GM12878 (cell line): ENCODE data around the gene LRRIQ1. TPM values are rescaled to one million over a fixed set of nuclear protein-coding genes. Genes with fewer than 3 reads are reported as not detected.

Source experiments
- ATAC-seq: fragments of 200-7000 bp; cut with Tn5 transposase; 3 replicates; pipeline ENCODE4 v1.9.1; 2020; ENCODE audit warnings: mild to moderate bottlenecking, moderate library complexity
- BruUV-seq: library from RNA; stranded (reverse); fragments of 400-500 nt; replicated peaks from 2 replicates; lab custom pipeline; 2021; lab: Mats Ljungman, UMichigan
- CTCF ChIA-PET: fragments of 300-600 bp; sonication (Branson Sonifier 250); formaldehyde crosslinking; extraction: SDS; loops from one replicate; lab custom pipeline; 2021; ENCODE audit warnings: inconsistent platforms; lab: Yijun Ruan, JAX
- POLR2A ChIA-PET: fragments of 350-600 bp; formaldehyde crosslinking; extraction: SDS; loops from one replicate; lab custom pipeline; 2021; ENCODE audit warnings: inconsistent platforms; lab: Charles Lee
- RAD21 ChIA-PET: fragments of 300-600 bp; sonication (Branson Sonifier 250); formaldehyde crosslinking; loops from one replicate; lab custom pipeline; 2023; ENCODE audit warnings: antibody characterized with exemption; ENCODE audit not compliant: unreplicated experiment; lab: Charles Lee
- SMC1A ChIA-PET: fragments of 300-600 bp; sonication (Branson Sonifier 250); formaldehyde crosslinking; loops from one replicate; lab custom pipeline; 2023; ENCODE audit not compliant: unreplicated experiment, uncharacterized antibody; lab: Charles Lee
- DNase-seq: peaks from one replicate; pipeline ENCODE4 v3.0.0-alpha.2; 2011; ENCODE audit warnings: low read depth, low spot score
- FAIRE-seq: peaks from 3 replicates; lab custom pipeline; 2011; peaks lifted over from hg19 to GRCh38; lab: Jason Lieb, UNC
- H2AFZ ChIP-seq: 2 replicates; pipeline ENCODE4 v1.6.0; 2011; ENCODE audit warnings: low read depth, low read length, control low read depth; ENCODE audit not compliant: control insufficient read depth
- H3K27ac ChIP-seq: 2 replicates; pipeline ENCODE4 v1.5.1; 2011; ENCODE audit warnings: control low read depth; ENCODE audit not compliant: control insufficient read depth, insufficient read depth
- H3K27me3 ChIP-seq, 2 experiments: replicated peaks in 1 of 2; 2 replicates each; pipeline versions ENCODE4 v1.6.0 to v1.6.1; 2011; ENCODE audit warnings: low read length in 1 of 2; ENCODE audit not compliant: control insufficient read depth in 2 of 2, insufficient read depth in 2 of 2
- H3K36me3 ChIP-seq, 2 experiments: 2 replicates each; pipeline ENCODE4 v1.5.1; 2011; ENCODE audit warnings: low read length in 1 of 2; ENCODE audit not compliant: control insufficient read depth in 2 of 2, insufficient read depth in 2 of 2
- H3K4me1 ChIP-seq: 2 replicates; pipeline ENCODE4 v1.6.1; 2011; ENCODE audit warnings: mild to moderate bottlenecking, low read length, moderate library complexity, mixed read lengths; ENCODE audit not compliant: control insufficient read depth, insufficient read depth
- H3K4me2 ChIP-seq: 2 replicates; pipeline ENCODE4 v1.6.0; 2011; ENCODE audit warnings: control low read depth; ENCODE audit not compliant: control insufficient read depth, insufficient read depth
- H3K4me3 ChIP-seq: fragments of 200-600 bp; sonication (generic); 2 replicates; pipeline ENCODE4 v1.5.1; 2016
- H3K79me2 ChIP-seq: 2 replicates; pipeline ENCODE4 v1.6.0; 2011; ENCODE audit warnings: low read length; ENCODE audit not compliant: control insufficient read depth, insufficient read depth
- H3K9ac ChIP-seq: 2 replicates; pipeline ENCODE4 v1.8.0; 2011; ENCODE audit warnings: low read length, control low read depth, mixed read lengths; ENCODE audit not compliant: control insufficient read depth, insufficient read depth
- H3K9me3 ChIP-seq: replicated peaks from 3 replicates; pipeline ENCODE4 v1.5.1; 2011; ENCODE audit warnings: mild to moderate bottlenecking, low read length; ENCODE audit not compliant: control insufficient read depth, insufficient read depth
- H4K20me1 ChIP-seq: 2 replicates; pipeline ENCODE4 v1.6.0; 2011; ENCODE audit not compliant: control insufficient read depth, insufficient read depth
- BRCA1 ChIP-seq: IDR thresholded peaks from 2 replicates; pipeline ENCODE4 v1.6.1; 2011; ENCODE audit warnings: low read depth, low read length, improper control_type of control experiment
- LARP7 ChIP-seq: fragments of 450-650 bp; IDR thresholded peaks from 2 replicates; pipeline ENCODE4 v1.6.1; 2017; ENCODE audit warnings: mild to moderate bottlenecking
- MEF2B ChIP-seq: fragments of 450-650 bp; IDR thresholded peaks from 2 replicates; pipeline ENCODE4 v1.6.1; 2018; ENCODE audit warnings: mild to moderate bottlenecking, moderate library complexity; ENCODE audit not compliant: partially characterized antibody, poor library complexity, severe bottlenecking
- NBN ChIP-seq: fragments of 450-650 bp; IDR thresholded peaks from 2 replicates; pipeline ENCODE4 v1.6.1; 2016
- RUNX3 ChIP-seq: IDR thresholded peaks from 2 replicates; pipeline ENCODE4 v1.6.1; 2012; ENCODE audit warnings: low read length, inconsistent platforms
- SMAD5 ChIP-seq: IDR thresholded peaks from 2 replicates; pipeline ENCODE4 v1.6.1; 2016; ENCODE audit warnings: antibody characterized with exemption, low read depth
- SREBF1 ChIP-seq: IDR thresholded peaks from 2 replicates; pipeline ENCODE4 v1.6.1; 2012; ENCODE audit warnings: mild to moderate bottlenecking, low read length
- TAF1 ChIP-seq: IDR thresholded peaks from 2 replicates; pipeline ENCODE4 v1.6.1; 2011; ENCODE audit warnings: mild to moderate bottlenecking, low read depth, low read length, borderline replicate concordance
- ZSCAN29 ChIP-seq: fragments of 450-650 bp; IDR thresholded peaks from 2 replicates; pipeline ENCODE4 v1.6.1; 2017; ENCODE audit warnings: mild to moderate bottlenecking, moderate library complexity
- WGBS: methylation state at CpG from one replicate; pipeline ENCODE4 v1.1.6; 2016; ENCODE audit warnings: low lambda C conversion rate; ENCODE audit not compliant: insufficient replicate concordance, insufficient coverage; ENCODE audit errors: missing lambda C conversion rate; 5-methylcytosine and 5-hydroxymethylcytosine counted together
- in situ Hi-C: fragments of 300-500 bp; cut with MboI; formaldehyde crosslinking; loops from 9 replicates; pipeline ENCODE4 v1.14.3; 2018; ENCODE audit warnings: mixed read lengths
- intact Hi-C: fragments of 100-400 bp; cut with micrococcal nuclease; formaldehyde crosslinking; loops from one replicate; pipeline ENCODE4 v1.14.2; 2022; ENCODE audit not compliant: unreplicated experiment
- polyA plus RNA-seq, 11 experiments: library from polyadenylated mRNA; depleted of rRNA in 4 of 11; unstranded in 6 of 11; stranded (reverse) in 5 of 11; fragments of >200 nt; fragmentation: Nextera tagmentation in 4 of 11; fragmentation: Illumina TruSeq in 1 of 11; extraction: Ambion mirVana in 4 of 11; extraction: Trizol in 1 of 11; gene quantifications; 1 replicate in 1 of 11; 2 replicates in 10 of 11; pipeline versions ENCODE4 v1.2.1 to v1.2.3, GENCODE V29; 2011 to 2016; ENCODE audit warnings: inconsistent platforms in 2 of 11, missing spikeins in 2 of 11, low read depth in 1 of 11
- total RNA-seq, 4 experiments: library from RNA; depleted of rRNA in 3 of 4; stranded (reverse); fragments of >200 nt in 3 of 4; fragmentation: Illumina TruSeq in 1 of 4; extraction: Trizol in 1 of 4; gene quantifications; 2 replicates each; pipeline versions ENCODE4 v1.2.1 to v1.2.3, GENCODE V29; 2013 to 2021

LRRIQ1 gene
- total and polyA plus RNA-seq, 10 of the 15 experiments (the other 5 are each of a cell fraction or from before 2014, with no cell fraction given), result 0.14 to 0.45 (median 0.37) TPM; not detected in 4

GRCh38 chr12:85273381-85274314, 237.5 kb downstream of the LRRIQ1 start:
- RAD21 ChIA-PET, result no interaction called here
- H2AFZ ChIP-seq, result no peak overlapping the region
- SMC1A ChIA-PET, result no interaction called here

GRCh38 chr12:85274315-85274651, 238.1 kb downstream of the LRRIQ1 start:
- Histone ChIP-seq H3K9me3 (no peaks in the 10 kb centered on the region; the same call in 2 of the 3 replicates), H3K27me3 (peaks cover 5 to 8% of the 10 kb centered on the region in 2 experiments), H3K79me2 (no peaks in the 10 kb centered on the region), H3K36me3 (no peaks in the 10 kb centered on the region), H3K4me2 (no peak overlapping the region), H2AFZ (no peak overlapping the region), H3K9ac (no peak overlapping the region), H3K27ac (no peak overlapping the region), H3K4me3 (no peak overlapping the region), H4K20me1 (no peaks in the 10 kb centered on the region), H3K4me1 (no peaks in the 10 kb centered on the region)
- TF ChIP-seq NBN (no peak), BRCA1 (no peak), TAF1 (no peak), SMAD5 (no peak)
- intact Hi-C loops (no loop called here), in situ Hi-C loops (no loop called here)
- ATAC-seq, result no peak
- SMC1A ChIA-PET, result no interaction called here
- RAD21 ChIA-PET, result no interaction called here
- no TSS peak for BruUV-seq
- POLR2A ChIA-PET, result no interaction called here
- DNase-seq, result no peak
- WGBS, result 37% methylated on average over 8 of the region's 8 CpGs
- CTCF ChIA-PET, result no interaction called here
- FAIRE-seq, result no peak

More at GRCh38 chr12:85273381-85274314, 237.5 kb downstream of the LRRIQ1 start:
- no peaks in the 10 kb centered on the region for H4K20me1 ChIP-seq
- H3K4me2 ChIP-seq, result no peak overlapping the region
- H3K9ac ChIP-seq, result no peak overlapping the region
- CTCF ChIA-PET, result no interaction called here
- peaks cover 5 to 8% of the 10 kb centered on the region in 2 experiments for H3K27me3 ChIP-seq
- H3K36me3 ChIP-seq, result no peaks in the 10 kb centered on the region
- H3K4me1 ChIP-seq, result no peaks in the 10 kb centered on the region
- ATAC-seq (peak; percentile 47; the same call in 2 of the 3 replicates), DNase-seq (no peak)
- no TSS peak for BruUV-seq
- POLR2A ChIA-PET, result no interaction called here
- TF ChIP-seq SREBF1 (no peak), LARP7 (no peak), ZSCAN29 (no peak), RUNX3 (0 out of 2 replicates have a peak, but pooled peaks have one; percentile 14), MEF2B (no peak)
- TF ChIP-seq, all 136 proteins: peak for 1
- FAIRE-seq, result no peak
- Histone ChIP-seq H3K4me3 (no peak overlapping the region), H3K9me3 (no peaks in the 10 kb centered on the region; the same call in 2 of the 3 replicates), H3K79me2 (no peaks in the 10 kb centered on the region), H3K27ac (no peak overlapping the region)
- in situ Hi-C loops, result no loop called here
- intact Hi-C loops, result no loop called here
- 18% methylated on average over 37 of the region's 37 CpGs for WGBS
